GM19099 (cell line): ENCODE data around the gene MYH13.

Source experiments
- POLR2A ChIP-seq: IDR thresholded peaks from 3 replicates; pipeline ENCODE4 v1.6.1; 2011; ENCODE audit warnings: low read depth; ENCODE audit not compliant: insufficient read length; ENCODE audit errors: extremely low read depth

MYH13 gene

GRCh38 chr17:10323812-10324610 is 48.8 kb downstream of the MYH13 start:
- no peak for TF ChIP-seq POLR2A

DNA sequence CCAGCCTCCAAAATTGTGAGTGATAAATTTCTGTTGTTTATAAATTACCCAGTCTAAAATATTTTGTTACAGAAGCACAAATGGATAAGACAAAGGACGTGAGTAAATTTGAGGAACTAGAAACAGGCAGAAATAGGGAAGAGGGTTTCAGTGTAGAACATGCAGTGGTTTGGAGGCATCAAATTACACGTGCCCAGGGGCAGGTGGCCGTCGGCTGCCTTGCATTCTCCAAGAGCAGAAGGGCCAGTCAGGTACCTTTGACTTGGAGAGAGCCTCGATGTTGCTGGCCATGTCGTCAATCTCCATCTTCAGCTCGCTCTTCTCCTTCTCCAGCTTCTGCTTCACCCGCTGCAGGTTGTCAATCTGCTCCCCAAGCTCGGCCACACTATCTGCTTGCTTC is 54.3 kb downstream of the MYH13 start:
- TF ChIP-seq POLR2A, result no peak

DNA sequence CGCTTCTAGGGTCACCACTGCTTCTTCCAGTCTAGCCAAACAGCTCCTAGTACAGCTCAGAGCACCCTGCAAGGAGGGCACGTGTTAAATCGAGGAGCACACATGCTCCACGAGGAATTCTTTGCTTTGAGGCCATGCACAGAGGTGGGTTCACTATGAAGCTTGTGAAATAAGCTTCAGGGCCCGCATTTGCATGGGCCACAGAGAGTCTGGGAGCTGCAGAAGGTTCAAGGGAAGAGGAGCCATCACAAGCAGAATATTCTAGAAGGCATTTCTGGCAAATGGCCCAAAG is 55.3 kb downstream of the MYH13 start:
- TF ChIP-seq POLR2A, result no peak

DNA sequence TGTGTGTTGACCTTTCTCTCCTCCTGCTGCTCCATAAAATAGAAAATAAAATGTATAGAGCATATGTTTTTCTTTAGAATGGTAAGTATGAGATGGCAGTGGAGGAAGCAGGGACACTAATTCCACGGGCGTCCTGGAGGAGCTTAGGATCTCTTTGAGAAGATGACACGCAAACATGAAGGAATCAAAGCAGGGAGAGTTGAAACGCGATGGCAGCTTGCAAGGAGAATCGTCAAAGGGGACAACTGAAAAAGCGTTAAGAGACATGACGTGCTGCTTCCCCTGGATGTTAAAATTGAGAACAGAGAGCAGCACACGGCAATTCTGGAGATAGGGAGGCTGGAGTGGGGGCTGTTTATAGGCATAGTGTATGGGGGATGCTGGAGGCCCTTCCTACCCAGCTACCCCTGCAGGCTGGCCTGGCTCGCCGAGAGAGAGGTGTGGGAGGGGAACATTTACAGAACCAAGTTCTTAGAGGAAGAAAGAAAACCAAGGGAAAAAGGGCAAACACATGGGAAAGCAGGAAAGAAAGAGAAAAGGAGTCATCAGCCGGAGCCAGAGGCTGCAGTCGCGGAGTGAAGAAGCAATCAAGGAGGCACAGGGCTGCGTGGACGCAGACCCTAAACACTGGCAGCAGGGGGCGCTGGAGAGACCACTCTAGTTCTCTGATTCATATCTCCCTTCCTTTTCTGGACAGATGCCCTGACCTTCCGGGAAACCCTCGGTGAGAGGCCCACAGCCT is 55.8 kb downstream of the MYH13 start:
- TF ChIP-seq POLR2A, result no peak

DNA sequence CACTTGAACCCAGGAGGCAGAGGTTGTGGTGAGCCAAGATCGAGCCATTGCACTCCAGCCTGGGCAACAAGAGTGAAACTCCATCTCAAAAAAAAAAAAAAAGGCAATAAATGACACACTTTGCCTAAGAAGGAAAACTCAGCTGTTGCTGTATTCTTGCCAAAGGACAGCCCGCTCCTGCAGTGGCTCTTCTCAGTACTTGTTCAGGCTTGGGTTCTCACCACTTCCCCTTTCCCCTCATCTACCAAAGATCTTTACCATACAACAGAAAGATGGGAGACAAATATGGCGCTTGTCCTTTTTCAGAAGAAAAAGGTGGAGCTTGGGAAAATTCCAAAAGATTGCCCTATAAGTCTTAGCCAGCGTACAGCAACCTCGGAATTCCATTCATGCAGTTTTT is 58.5 kb downstream of the MYH13 start:
- no peak for TF ChIP-seq POLR2A

- TF ChIP-seq POLR2A, result no peak
These were observed 59.7 kb downstream of the MYH13 start for GRCh38 chr17:10313037-10313672.

- TF ChIP-seq POLR2A, result no peak
These were observed 61.7 kb downstream of the MYH13 start for GRCh38 chr17:10311131-10311530.

DNA sequence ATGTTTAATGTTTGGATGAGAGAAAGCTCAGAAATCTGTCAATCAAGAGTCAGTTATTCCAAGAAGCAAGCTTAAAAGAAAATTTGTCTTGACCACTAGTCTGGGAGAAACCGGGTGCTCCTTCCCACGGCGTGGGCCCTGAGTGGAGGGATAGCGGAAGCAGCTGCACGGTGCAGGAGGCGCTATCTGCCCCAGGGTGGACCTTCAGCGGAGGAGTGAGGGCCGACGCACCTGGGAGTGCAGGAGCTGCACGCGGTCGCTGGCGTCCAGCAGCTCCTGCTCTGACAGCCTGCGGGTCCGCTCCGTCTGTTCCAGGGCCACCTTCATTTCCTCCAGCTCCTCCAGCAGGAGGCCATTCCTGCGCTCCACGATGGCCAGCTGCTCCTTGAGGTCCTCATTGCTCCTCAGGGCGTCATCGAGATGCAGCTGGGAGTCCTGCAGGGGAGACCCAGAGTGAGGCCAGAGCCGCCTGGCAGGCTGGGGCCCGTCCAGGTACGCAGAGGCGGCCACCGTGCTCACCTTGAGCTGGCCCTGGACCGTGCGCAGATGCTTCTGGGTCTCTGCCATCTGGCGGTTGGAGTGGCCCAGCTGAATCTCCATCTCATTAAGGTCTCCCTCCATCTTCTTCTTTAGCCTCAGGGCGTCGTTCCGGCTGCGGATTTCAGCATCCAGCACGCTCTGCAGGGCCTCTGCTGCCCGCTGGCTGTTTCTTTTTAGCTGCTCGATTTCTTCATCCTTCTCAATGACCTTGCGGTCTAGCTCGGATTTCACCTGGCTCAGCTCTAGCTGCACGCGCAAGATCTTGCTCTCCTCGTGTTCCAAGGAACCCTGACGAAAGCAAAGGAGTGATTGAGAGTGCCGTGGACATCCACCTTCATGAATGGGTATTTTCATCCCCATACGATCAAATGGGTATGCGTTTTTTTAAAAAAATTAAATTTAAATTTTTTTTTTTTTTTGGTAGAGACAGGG is 63.5 kb downstream of the MYH13 start:
- no peak for TF ChIP-seq POLR2A

DNA sequence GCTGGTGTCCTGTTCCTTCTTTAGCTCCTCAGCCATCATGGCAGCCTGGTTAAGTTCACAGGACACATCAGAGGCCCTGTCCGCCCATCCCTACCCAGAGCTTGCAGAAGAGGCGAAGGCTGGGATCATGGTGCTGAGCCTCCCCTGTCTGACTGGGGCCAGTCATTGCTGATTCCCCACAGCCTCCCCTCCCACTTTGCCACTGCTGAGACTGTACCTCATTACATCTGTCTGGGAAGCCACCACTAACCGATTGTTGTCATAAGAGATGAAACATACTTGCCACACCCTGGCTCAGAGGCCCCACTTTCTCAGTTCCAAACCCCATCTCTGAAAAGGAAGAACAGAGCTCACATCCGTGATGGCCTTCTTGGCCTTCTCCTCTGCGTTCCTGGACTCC is 66.2 kb downstream of the MYH13 start:
- no peak for TF ChIP-seq POLR2A

DNA sequence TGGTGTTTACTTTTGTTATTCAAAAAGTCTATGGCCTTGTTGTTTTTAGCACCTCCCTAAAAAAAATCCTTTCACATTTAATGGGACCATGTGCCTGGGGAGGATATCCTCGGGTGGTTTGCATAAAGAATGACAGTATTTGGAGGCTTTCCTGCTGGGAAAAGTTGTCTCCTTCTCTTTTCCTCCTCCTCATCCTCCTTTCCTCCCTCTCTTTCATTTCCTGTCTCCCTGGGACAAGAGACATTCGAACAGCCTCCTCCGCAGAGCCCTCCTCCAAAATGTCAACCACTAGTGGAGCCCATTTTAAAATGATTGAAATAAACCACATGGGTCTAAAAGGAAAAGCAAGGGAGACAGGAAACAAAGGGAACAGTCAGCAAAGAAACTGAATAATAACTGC is 67.4 kb downstream of the MYH13 start:
- TF ChIP-seq POLR2A, result no peak

GRCh38 chr17:10304758-10305300 is 68.0 kb downstream of the MYH13 start:
- no peak for TF ChIP-seq POLR2A

DNA sequence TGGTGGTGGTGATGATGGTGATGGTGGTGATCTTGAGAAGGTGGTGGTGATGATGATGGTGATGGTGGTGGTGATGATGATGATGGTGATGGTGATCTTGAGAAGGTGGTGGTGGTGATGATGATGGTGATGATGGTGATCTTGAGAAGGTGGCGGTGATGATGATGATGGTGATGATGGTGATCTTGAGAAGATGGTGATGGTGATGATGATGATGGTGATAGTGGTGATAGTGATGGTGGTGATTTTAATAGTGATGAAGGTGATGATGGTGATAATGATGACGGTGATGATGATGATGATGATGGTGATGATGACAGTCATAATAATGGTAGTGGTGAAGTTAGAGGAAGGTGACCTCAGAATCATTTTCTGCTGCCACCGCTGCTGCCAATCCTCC is 75.1 kb downstream of the MYH13 start:
- no peak for TF ChIP-seq POLR2A

DNA sequence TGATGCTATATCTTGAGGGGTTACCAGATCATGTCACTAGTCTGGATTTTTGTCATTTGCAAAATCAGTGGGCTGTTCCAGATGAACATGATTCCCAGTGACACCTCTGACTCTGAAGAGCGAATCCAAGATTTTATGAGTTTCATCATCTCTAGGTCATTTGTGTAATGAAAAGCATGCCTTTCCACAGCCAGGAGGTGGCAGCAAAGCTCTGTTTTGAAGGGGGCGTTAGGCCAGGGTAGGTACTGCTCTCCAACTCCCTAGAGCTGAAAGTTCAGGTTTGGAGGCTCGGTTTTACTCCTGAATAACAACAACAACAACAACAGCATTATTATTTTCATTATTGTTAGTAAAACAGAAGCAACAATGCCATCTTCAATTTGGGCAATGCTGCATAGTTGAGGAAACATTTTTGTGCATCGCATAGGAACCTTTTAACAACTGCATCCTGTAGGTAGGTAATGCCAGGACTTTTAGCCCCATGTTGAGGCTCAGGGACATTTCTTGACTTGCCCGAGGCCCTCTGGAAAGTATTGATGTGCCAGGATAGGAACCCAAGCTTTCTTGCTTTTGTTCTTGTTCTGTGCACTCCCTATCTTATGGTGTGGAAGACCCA is 77.0 kb downstream of the MYH13 start:
- TF ChIP-seq POLR2A, result no peak

DNA sequence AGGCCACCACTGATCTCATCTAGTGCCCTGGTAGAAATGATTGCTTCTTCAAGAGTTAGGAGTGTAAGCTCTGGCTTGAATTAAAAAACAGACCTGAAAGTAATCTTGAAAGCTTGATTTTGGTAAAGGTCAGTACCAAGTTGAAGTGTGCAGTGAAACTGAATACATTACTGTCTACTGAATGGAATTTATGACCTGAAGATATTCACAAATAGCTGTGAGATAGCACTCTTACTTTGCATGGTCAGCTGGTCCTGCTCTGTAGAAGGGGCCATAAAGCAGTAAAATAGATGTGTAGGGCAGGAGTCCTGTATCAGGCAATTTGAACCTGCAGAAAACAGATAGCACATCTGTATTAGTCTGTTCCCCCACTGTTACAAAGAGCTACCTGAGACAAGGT is 78.6 kb downstream of the MYH13 start:
- TF ChIP-seq POLR2A, result no peak
